NCI-H510A treated with DMSO at 0.1 percent for 48 hours (cell line): Measurements from ENCODE around the gene N4BP3.
A peak's percentile ranks its signal among the peaks of the same experiment; 100 is the strongest.

Source experiments
- DNase-seq: peaks from one replicate; lab custom pipeline; 2025; lab: John Stamatoyannopoulos, UW

Gene N4BP3

GRCh38 chr5:178103612-178104011 is 9.7 kb upstream of the N4BP3 start:
- no peak for DNase-seq

- no peak for DNase-seq
Observed at GRCh38 chr5:178104492-178104891, 8.8 kb upstream of the N4BP3 start.

- DNase-seq = no peak
Observed at GRCh38 chr5:178106086-178106485, 7.2 kb upstream of the N4BP3 start.

- DNase-seq = no peak
Observed at GRCh38 chr5:178106556-178107239, 6.6 kb upstream of the N4BP3 start.

- DNase-seq = no peak
Observed at GRCh38 chr5:178107756-178108310, 5.5 kb upstream of the N4BP3 start.

- no peak for DNase-seq
Observed at GRCh38 chr5:178108446-178108845, 4.9 kb upstream of the N4BP3 start.

GRCh38 chr5:178108966-178109365 is 4.4 kb upstream of the N4BP3 start:
- DNase-seq = no peak

GRCh38 chr5:178110511-178110910 is 2.8 kb upstream of the N4BP3 start:
- DNase-seq = no peak

GRCh38 chr5:178111925-178112324 is 1.4 kb upstream of the N4BP3 start:
- DNase-seq = no peak

GRCh38 chr5:178112545-178112944 is 787 bp upstream of the N4BP3 start:
- DNase-seq = no peak

GRCh38 chr5:178113841-178114324 is 551 bp downstream of the N4BP3 start:
- no peak for DNase-seq

- no peak for DNase-seq
Observed at GRCh38 chr5:178114325-178115135, 1.2 kb downstream of the N4BP3 start.

GRCh38 chr5:178115136-178115813 is 1.9 kb downstream of the N4BP3 start:
- no peak for DNase-seq

GRCh38 chr5:178115814-178116142 is 2.4 kb downstream of the N4BP3 start:
- no peak for DNase-seq

- DNase-seq = no peak
Observed at GRCh38 chr5:178116143-178116885, 3.0 kb downstream of the N4BP3 start.

- no peak for DNase-seq
Observed at GRCh38 chr5:178117923-178118701, 4.8 kb downstream of the N4BP3 start.

GRCh38 chr5:178119915-178120606 is 6.7 kb downstream of the N4BP3 start:
- no peak for DNase-seq

GRCh38 chr5:178120607-178121357 is 7.5 kb downstream of the N4BP3 start:
- DNase-seq = peak; percentile 77

GRCh38 chr5:178121391-178122276 is 8.3 kb downstream of the N4BP3 start:
- no peak for DNase-seq
